GM23248 (cell line): ENCODE measurements around the gene CARMIL1. TPM values are rescaled to one million over a fixed set of nuclear protein-coding genes. Genes with fewer than 3 reads are reported as not detected.

ENCODE experiments used
- DNase-seq: peaks from one replicate; pipeline ENCODE4 v3.0.0-alpha.2; 2015
- H2AFZ ChIP-seq: fragments of 200-600 bp; sonication (generic); 2 replicates; pipeline ENCODE4 v1.6.1; 2016; ENCODE audit warnings: antibody characterized with exemption
- H3F3A ChIP-seq: fragments of 200-600 bp; sonication (generic); 2 replicates; pipeline ENCODE4 v1.6.1; 2016; ENCODE audit warnings: mild to moderate bottlenecking, antibody characterized with exemption, mixed run types; ENCODE audit not compliant: insufficient read depth
- H3K27ac ChIP-seq: fragments of 200-600 bp; sonication (generic); 2 replicates; pipeline ENCODE4 v1.5.1; 2016; ENCODE audit warnings: mild to moderate bottlenecking
- H3K27me3 ChIP-seq: fragments of 200-600 bp; sonication (generic); replicated peaks from 2 replicates; pipeline ENCODE4 v1.6.1; 2016; ENCODE audit warnings: mild to moderate bottlenecking; ENCODE audit not compliant: insufficient read depth
- H3K36me3 ChIP-seq: fragments of 200-600 bp; sonication (generic); 2 replicates; pipeline ENCODE4 v1.6.1; 2016; ENCODE audit warnings: low read depth, mild to moderate bottlenecking
- H3K4me1 ChIP-seq: fragments of 200-600 bp; sonication (generic); 2 replicates; pipeline ENCODE4 v1.6.1; 2016; ENCODE audit warnings: mild to moderate bottlenecking; ENCODE audit not compliant: insufficient read depth
- H3K4me2 ChIP-seq: fragments of 200-600 bp; sonication (generic); one replicate; pipeline ENCODE4 v1.6.1; 2016; ENCODE audit warnings: mild to moderate bottlenecking; ENCODE audit not compliant: unreplicated experiment
- H3K4me3 ChIP-seq: fragments of 200-600 bp; sonication (generic); 2 replicates; pipeline ENCODE4 v1.5.1; 2016; ENCODE audit warnings: mild to moderate bottlenecking
- H3K79me2 ChIP-seq: fragments of 200-600 bp; sonication (generic); 2 replicates; pipeline ENCODE4 v1.6.1; 2016; ENCODE audit warnings: mild to moderate bottlenecking; ENCODE audit not compliant: insufficient read depth
- H3K9ac ChIP-seq: fragments of 200-600 bp; sonication (generic); 2 replicates; pipeline ENCODE4 v1.6.1; 2016; ENCODE audit warnings: mild to moderate bottlenecking
- H3K9me2 ChIP-seq: fragments of 200-600 bp; sonication (generic); 2 replicates; pipeline ENCODE4 v1.6.1; 2016; ENCODE audit warnings: mixed run types, mild to moderate bottlenecking, moderate library complexity; ENCODE audit not compliant: insufficient read depth
- H3K9me3 ChIP-seq: fragments of 200-600 bp; sonication (generic); one replicate; pipeline ENCODE4 v1.6.1; 2017; ENCODE audit warnings: low read depth
- H4K20me1 ChIP-seq: fragments of 200-600 bp; sonication (generic); 2 replicates; pipeline ENCODE4 v1.6.0; 2016; ENCODE audit not compliant: insufficient read depth
- EZH2 ChIP-seq: fragments of 200-600 bp; sonication (generic); IDR thresholded peaks from 2 replicates; pipeline ENCODE4 v1.6.1; 2018; ENCODE audit warnings: antibody characterized with exemption, mild to moderate bottlenecking; ENCODE audit not compliant: insufficient read depth, poor library complexity, severe bottlenecking
- EZH2phosphoT487 ChIP-seq: fragments of 200-600 bp; sonication (generic); IDR thresholded peaks from 2 replicates; pipeline ENCODE4 v1.6.1; 2018; ENCODE audit warnings: antibody characterized with exemption, moderate library complexity, mild to moderate bottlenecking, low read depth; ENCODE audit not compliant: insufficient read depth
- WGBS, 2 experiments: methylation state at CpG; one replicate each; pipeline ENCODE4 v1.1.6; 2015 to 2017; ENCODE audit warnings: low lambda C conversion rate in 2 of 2, low coverage in 1 of 2; ENCODE audit errors: missing lambda C conversion rate in 2 of 2; 5-methylcytosine and 5-hydroxymethylcytosine counted together
- in situ Hi-C: fragments of 300-500 bp; cut with MboI; formaldehyde crosslinking; loops from 2 replicates; pipeline ENCODE4 v1.15.0; 2020
- polyA plus RNA-seq: library from polyadenylated mRNA; unstranded; fragments of >200 nt; fragmentation: Nextera tagmentation; extraction: Ambion mirVana; gene quantifications from 2 replicates; pipeline ENCODE4 v1.2.1, GENCODE V29; 2016
- total RNA-seq: library from RNA; depleted of rRNA; stranded (reverse); fragments of >200 nt; shearing (Covaris generic); gene quantifications from 2 replicates; pipeline ENCODE4 v1.2.3, GENCODE V29; 2014

CARMIL1 gene
- total and polyA plus RNA-seq, 2 experiments from 2014 or later: 10.9 to 11.0 TPM

GRCh38 chr6:25248123-25248522 lies 31.1 kb upstream of the CARMIL1 start:
- Histone ChIP-seq H3K4me2 (no peak overlapping the region), H3K27me3 (no peaks in the 10 kb centered on the region), H3K9ac (no peak overlapping the region), H3K4me1 (peaks cover 11% of the 10 kb centered on the region), H3K79me2 (no peaks in the 10 kb centered on the region), H2AFZ (no peak overlapping the region), H3K9me3 (no peaks in the 10 kb centered on the region), H4K20me1 (no peaks in the 10 kb centered on the region), H3K4me3 (no peak overlapping the region), H3K9me2 (no peaks in the 10 kb centered on the region), H3K36me3 (no peaks in the 10 kb centered on the region), H3F3A (peaks cover 12% of the 10 kb centered on the region; the same call in 1 of the 2 replicates), H3K27ac (peak overlapping the region; percentile 50)
- DNase-seq: peak; percentile 75
- TF ChIP-seq EZH2phosphoT487 (no peak), EZH2 (no peak)
- in situ Hi-C loops: no loop called here
- WGBS, 2 experiments: 92 to 100% methylated on average over 1 of the region's 1 CpG

GRCh38 chr6:25249133-25249532 lies 30.0 kb upstream of the CARMIL1 start:
- Histone ChIP-seq H3K4me1 (peaks cover 11% of the 10 kb centered on the region), H2AFZ (no peak overlapping the region), H4K20me1 (no peaks in the 10 kb centered on the region), H3K9ac (no peak overlapping the region), H3K9me3 (no peaks in the 10 kb centered on the region), H3F3A (peaks cover 12% of the 10 kb centered on the region; the same call in 1 of the 2 replicates), H3K36me3 (no peaks in the 10 kb centered on the region), H3K27me3 (no peaks in the 10 kb centered on the region), H3K79me2 (no peaks in the 10 kb centered on the region), H3K4me2 (no peak overlapping the region), H3K9me2 (no peaks in the 10 kb centered on the region), H3K27ac (no peak overlapping the region), H3K4me3 (no peak overlapping the region)
- DNase-seq: no peak
- in situ Hi-C loops: no loop called here
- TF ChIP-seq EZH2: no peak
- no peak for TF ChIP-seq EZH2phosphoT487
- 94 to 100% methylated on average over 1 of the region's 1 CpG for WGBS, 2 experiments

GRCh38 chr6:25250878-25251277 lies 28.3 kb upstream of the CARMIL1 start:
- 39 to 42% methylated on average over 5 of the region's 5 CpGs for WGBS, 2 experiments
- H4K20me1 ChIP-seq: no peaks in the 10 kb centered on the region
- H3K36me3 ChIP-seq: no peaks in the 10 kb centered on the region
- peaks cover 12% of the 10 kb centered on the region; the same call in 1 of the 2 replicates for H3F3A ChIP-seq
- H3K27ac ChIP-seq: no peak overlapping the region
- TF ChIP-seq EZH2 (no peak), EZH2phosphoT487 (no peak)
- H3K4me3 ChIP-seq: no peak overlapping the region
- H3K4me1 ChIP-seq: peaks cover 11% of the 10 kb centered on the region
- peak; percentile 69 for DNase-seq
- no peaks in the 10 kb centered on the region for H3K27me3 ChIP-seq
- no peak overlapping the region for H2AFZ ChIP-seq
- H3K9me2 ChIP-seq: no peaks in the 10 kb centered on the region
- in situ Hi-C loops: loop anchor here (25.0 kb wide), 1 partner anchor 311 kb away; no protein-coding TSS in a partner anchor
- H3K9me3 ChIP-seq: no peaks in the 10 kb centered on the region
- no peak overlapping the region for H3K9ac ChIP-seq
- no peaks in the 10 kb centered on the region for H3K79me2 ChIP-seq
- H3K4me2 ChIP-seq: peak overlapping the region; percentile 38

- WGBS, 2 experiments: 76 to 84% methylated on average over 2 of the region's 2 CpGs
- in situ Hi-C loops: loop anchor here (25.0 kb wide), 1 partner anchor 311 kb away; no protein-coding TSS in a partner anchor
- H3K27ac ChIP-seq: no peak overlapping the region
These were observed 27.7 kb upstream of the CARMIL1 start for GRCh38 chr6:25251426-25251825.

More at GRCh38 chr6:25251426-25251825, 27.7 kb upstream of the CARMIL1 start:
- Histone ChIP-seq H3F3A (peaks cover 12% of the 10 kb centered on the region; the same call in 1 of the 2 replicates), H3K79me2 (no peaks in the 10 kb centered on the region), H3K27me3 (no peaks in the 10 kb centered on the region), H3K9ac (no peak overlapping the region), H3K9me3 (no peaks in the 10 kb centered on the region), H4K20me1 (no peaks in the 10 kb centered on the region), H3K9me2 (no peaks in the 10 kb centered on the region), H3K4me1 (peaks cover 11% of the 10 kb centered on the region), H2AFZ (no peak overlapping the region), H3K4me2 (peak overlapping the region; percentile 38), H3K4me3 (no peak overlapping the region), H3K36me3 (no peaks in the 10 kb centered on the region)
- TF ChIP-seq EZH2phosphoT487 (no peak), EZH2 (no peak)
- DNase-seq: no peak
